Cardiac septum (tissue), 1 donor: Measurements from ENCODE around the gene EPAS1. TPM values are rescaled to one million over a fixed set of nuclear protein-coding genes. Genes with fewer than 3 reads are reported as not detected.

Experiments
- DNase-seq: peaks from one replicate; pipeline ENCODE4 v3.0.0-alpha.2; 2020; ENCODE audit warnings: low spot score
- intact Hi-C: fragments of 100-400 bp; cut with DNase I; formaldehyde crosslinking; loops from one replicate; pipeline ENCODE4 v1.14.0; 2022
- total RNA-seq: library from RNA; stranded (reverse); fragmentation: NEBNext Ultra II Directional; extraction: Animal tissue kit (Norgen Biotek cat#: 25700); gene quantifications from one replicate; pipeline ENCODE4 v1.2.1, GENCODE V29; 2021
- donor health status: DM: no; HTN: no; CAD: no.

The EPAS1 gene
- total RNA-seq, 1 donor from 2014 or later, result 139 TPM

- DNase-seq, result no peak
- intact Hi-C loops, result loop anchor here (1.0 to 10.0 kb wide), 2 partner anchors 34 to 514 kb away; partner anchors contain the start of gene EPAS1
Observed at GRCh38 chr2:46331109-46331766, 34.0 kb downstream of the EPAS1 start.

GRCh38 chr2:46332686-46333281, 35.6 kb downstream of the EPAS1 start:
- intact Hi-C loops, result loop anchor here (10.0 kb wide), 1 partner anchor 512 kb away; no protein-coding TSS in a partner anchor
- DNase-seq, result no peak

GRCh38 chr2:46333912-46334311, 36.7 kb downstream of the EPAS1 start:
- intact Hi-C loops, result loop anchor here (2.0 to 10.0 kb wide), 2 partner anchors 19 to 511 kb away; no protein-coding TSS in a partner anchor
- DNase-seq, result no peak

- DNase-seq, result no peak
- intact Hi-C loops, result loop anchor here (2.0 to 10.0 kb wide), 2 partner anchors 20 to 510 kb away; no protein-coding TSS in a partner anchor
Observed at GRCh38 chr2:46334389-46335271, 37.4 kb downstream of the EPAS1 start.

GRCh38 chr2:46335391-46336282, 38.4 kb downstream of the EPAS1 start:
- no peak for DNase-seq
- intact Hi-C loops, result loop anchor here (2.0 to 10.0 kb wide), 2 partner anchors 21 to 509 kb away; no protein-coding TSS in a partner anchor

GRCh38 chr2:46336283-46336959, 39.2 kb downstream of the EPAS1 start:
- DNase-seq, result no peak
- intact Hi-C loops, result loop anchor here (10.0 kb wide), 1 partner anchor 508 kb away; no protein-coding TSS in a partner anchor

- intact Hi-C loops, result loop anchor here (10.0 kb wide), 1 partner anchor 507 kb away; no protein-coding TSS in a partner anchor
Observed at GRCh38 chr2:46337208-46337994, 40.2 kb downstream of the EPAS1 start.

GRCh38 chr2:46338674-46339073, 41.5 kb downstream of the EPAS1 start:
- no peak for DNase-seq
- intact Hi-C loops, result loop anchor here (10.0 kb wide), 1 partner anchor 506 kb away; no protein-coding TSS in a partner anchor

More at GRCh38 chr2:46337208-46337994, 40.2 kb downstream of the EPAS1 start:
- DNase-seq, result no peak

- intact Hi-C loops, result loop anchor here (10.0 kb wide), 1 partner anchor 506 kb away; no protein-coding TSS in a partner anchor
- DNase-seq, result no peak
Observed at GRCh38 chr2:46339200-46339599, 42.0 kb downstream of the EPAS1 start.

- intact Hi-C loops, result loop anchor here (10.0 kb wide), 1 partner anchor 505 kb away; no protein-coding TSS in a partner anchor
- DNase-seq, result no peak
Observed at GRCh38 chr2:46339676-46340459, 42.7 kb downstream of the EPAS1 start.

GRCh38 chr2:46340740-46341420, 43.7 kb downstream of the EPAS1 start:
- intact Hi-C loops, result no loop called here
- DNase-seq, result no peak

- no peak for DNase-seq
- intact Hi-C loops, result no loop called here
Observed at GRCh38 chr2:46342566-46343315, 45.5 kb downstream of the EPAS1 start.

- DNase-seq, result no peak
- intact Hi-C loops, result no loop called here
Observed at GRCh38 chr2:46344706-46345105, 47.5 kb downstream of the EPAS1 start.

- intact Hi-C loops, result no loop called here
- no peak for DNase-seq
Observed at GRCh38 chr2:46345775-46346174, 48.6 kb downstream of the EPAS1 start.

GRCh38 chr2:46346719-46347118, 49.5 kb downstream of the EPAS1 start:
- DNase-seq, result no peak
- intact Hi-C loops, result no loop called here
